ELF-1 (cell line): Measurements from ENCODE around the gene SHANK3.
"Not testable (repeated sequence)": the region's sequence is repeated elsewhere in the genome, so short reads cannot be mapped to it uniquely, and the experiment has no call there.

Source experiments
- DNase-seq: peaks from one replicate; pipeline ENCODE4 v3.0.0-alpha.2; 2016; ENCODE audit warnings: low read depth, low spot score

Gene SHANK3

GRCh38 chr22:50672471-50673230, at the start of gene SHANK3:
TSS of gene SHANK3 (plus strand) at chr22:50672823.
- DNase-seq, result no peak

DNA sequence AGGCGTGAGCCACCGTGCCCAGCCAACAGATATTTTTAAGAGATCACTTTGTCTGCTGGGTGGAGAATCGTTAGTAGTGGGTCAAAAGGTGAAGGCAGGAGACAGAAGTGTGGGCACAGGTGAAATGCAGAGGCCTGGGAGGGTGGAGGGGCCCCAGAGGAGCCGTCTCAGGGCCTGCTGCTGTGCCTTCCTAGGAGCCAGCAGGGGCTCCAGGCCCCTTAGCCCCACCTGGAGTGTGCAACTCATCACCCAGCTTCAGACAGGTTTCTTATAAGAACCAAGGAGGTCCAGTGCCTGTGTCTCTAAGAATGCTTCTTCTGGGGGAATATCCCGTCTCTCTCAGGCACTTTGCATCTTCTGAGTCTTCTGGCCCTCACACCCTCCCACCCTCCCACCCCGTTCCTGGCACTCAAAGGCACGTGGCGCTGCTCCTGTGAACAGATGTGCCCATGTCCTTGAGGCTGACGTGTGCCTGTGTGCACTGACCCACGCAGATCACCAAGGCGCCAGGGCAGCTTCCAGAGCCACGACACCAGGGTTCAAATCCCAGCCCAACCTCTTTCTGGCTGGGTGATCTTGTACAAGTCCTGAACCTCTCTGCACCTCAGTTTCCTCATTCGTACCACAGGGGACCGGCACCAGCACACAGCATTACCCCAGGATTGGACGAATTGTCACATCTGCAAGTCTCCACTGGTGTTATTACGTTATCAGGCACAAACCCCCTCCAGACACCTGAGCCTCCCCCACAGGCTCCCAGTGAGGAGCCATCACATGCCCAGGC, 48.1 kb upstream of the SHANK3 start:
- no peak for DNase-seq

- no peak for DNase-seq
Observed at GRCh38 chr22:50625131-50625567, 47.5 kb upstream of the SHANK3 start.

GRCh38 chr22:50625568-50626313, 46.9 kb upstream of the SHANK3 start:
- DNase-seq, result no peak

- no peak for DNase-seq
Observed at GRCh38 chr22:50626314-50626849, 46.2 kb upstream of the SHANK3 start.

DNA sequence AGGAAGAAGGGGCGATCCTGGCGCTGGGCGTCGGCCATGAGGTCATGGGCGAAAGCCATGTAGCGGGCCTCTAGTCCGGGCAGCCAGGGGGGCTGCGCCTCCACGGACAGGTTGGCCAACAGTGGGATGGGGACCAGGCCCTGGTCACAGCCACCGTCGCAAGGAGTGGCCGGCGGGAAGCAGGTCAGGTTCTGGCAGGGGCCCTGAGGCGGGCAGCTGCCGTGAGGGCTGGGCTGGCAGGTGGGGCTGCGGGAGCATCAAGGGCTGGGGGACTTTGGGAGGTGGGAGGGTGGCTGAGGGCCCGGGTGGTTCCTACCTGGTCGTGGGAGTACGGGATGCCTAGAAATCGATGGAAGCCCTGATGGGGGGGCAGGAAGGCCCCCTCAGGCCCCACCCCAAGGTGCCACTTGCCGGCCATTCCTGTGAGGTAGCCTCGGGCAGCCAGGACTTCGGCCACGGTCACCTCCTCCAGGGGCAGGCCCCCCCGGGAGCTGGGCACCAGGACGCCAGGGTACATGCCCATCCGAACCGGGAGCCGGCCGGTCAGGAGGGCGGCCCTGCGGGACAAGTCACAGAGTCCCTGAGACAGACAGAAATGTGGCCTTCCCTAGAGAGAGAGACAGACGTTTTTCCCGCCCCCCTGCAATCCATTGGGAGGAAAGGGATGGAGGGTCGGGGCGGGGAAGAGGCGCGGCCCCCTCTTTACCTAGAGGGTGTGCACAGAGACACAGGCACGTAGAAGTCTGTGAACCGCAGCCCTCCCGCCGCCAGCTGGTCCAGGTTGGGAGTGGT, 45.6 kb upstream of the SHANK3 start:
- DNase-seq, result no peak

DNA sequence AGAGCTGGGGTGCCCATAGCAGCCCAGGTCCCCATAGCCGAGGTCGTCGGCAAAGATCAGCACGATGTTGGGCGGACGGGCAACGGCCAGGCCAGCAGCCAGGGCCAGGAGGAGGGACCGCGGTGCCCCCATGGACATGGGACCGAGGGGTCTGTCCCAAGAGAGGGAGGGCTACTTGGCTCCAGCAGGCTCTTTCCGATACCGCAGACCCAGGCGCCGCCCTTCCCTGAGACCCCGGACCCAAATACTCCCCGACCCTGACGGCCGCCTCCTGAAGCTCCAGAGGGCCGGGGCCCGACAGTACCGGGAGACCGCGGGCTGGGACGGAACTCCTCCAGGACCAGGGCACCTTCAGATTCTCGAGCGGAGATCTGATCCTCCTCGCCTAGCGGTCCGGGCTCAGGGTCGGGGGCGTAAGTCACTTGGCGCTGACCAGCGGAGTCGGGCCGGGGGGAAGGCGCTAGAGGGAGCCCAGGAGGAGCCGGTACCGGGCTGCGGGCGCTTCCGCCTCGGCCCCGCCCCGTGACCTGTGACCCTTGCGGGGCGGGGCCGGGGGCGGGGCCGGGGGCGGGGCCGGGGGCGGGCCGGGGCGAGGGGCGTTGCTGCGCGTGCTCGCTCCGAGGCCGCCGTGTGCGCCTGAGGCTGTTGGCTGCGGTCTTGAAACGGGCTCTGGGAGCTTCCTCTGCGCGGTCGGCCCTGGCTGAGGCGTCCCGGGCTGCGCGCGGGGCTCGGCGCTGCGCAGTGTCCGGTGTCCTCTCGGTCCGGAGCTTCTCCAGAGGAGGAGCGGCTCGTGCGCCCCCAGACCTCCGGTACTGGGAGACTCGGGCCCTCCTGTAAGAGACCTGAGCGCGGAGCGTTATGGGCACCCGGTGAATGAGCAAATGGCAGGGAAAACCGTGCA, 44.7 kb upstream of the SHANK3 start, which contains the start of gene ARSA:
TSS of gene ARSA (minus strand) at position 511 of the 901 bp plus-strand sequence. CDS start at position 138, 373 bp downstream.
- peak; percentile 86 for DNase-seq

- no peak for DNase-seq
Observed at GRCh38 chr22:50628543-50629134, 44.0 kb upstream of the SHANK3 start.

- no peak for DNase-seq
Observed at GRCh38 chr22:50630376-50630775, 42.2 kb upstream of the SHANK3 start.

- no peak for DNase-seq
Observed at GRCh38 chr22:50633086-50633485, 39.5 kb upstream of the SHANK3 start.

- no peak for DNase-seq
Observed at GRCh38 chr22:50633771-50634170, 38.9 kb upstream of the SHANK3 start.

- DNase-seq, result no peak
Observed at GRCh38 chr22:50635591-50635990, 37.0 kb upstream of the SHANK3 start.

DNA sequence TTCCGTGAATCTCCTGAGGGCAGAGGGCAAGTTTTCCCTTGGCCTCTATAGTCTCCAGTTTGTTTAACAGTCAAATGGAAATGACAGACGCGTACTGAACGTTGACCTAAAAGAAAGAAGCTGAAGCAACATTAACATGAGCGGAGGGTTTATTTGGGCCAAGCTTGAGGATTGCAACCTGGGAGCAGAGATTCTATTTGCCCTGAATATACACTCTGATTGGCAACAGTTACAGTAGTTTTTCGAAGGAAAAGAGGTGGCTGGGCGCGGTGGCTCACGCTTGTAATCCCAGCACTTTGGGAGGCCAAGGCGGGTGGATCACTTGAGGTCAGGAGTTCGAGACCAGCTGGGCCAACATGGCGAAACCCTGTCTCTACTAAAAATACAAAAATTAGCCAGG, 32.3 kb upstream of the SHANK3 start:
- not testable (repeated sequence) for DNase-seq

DNA sequence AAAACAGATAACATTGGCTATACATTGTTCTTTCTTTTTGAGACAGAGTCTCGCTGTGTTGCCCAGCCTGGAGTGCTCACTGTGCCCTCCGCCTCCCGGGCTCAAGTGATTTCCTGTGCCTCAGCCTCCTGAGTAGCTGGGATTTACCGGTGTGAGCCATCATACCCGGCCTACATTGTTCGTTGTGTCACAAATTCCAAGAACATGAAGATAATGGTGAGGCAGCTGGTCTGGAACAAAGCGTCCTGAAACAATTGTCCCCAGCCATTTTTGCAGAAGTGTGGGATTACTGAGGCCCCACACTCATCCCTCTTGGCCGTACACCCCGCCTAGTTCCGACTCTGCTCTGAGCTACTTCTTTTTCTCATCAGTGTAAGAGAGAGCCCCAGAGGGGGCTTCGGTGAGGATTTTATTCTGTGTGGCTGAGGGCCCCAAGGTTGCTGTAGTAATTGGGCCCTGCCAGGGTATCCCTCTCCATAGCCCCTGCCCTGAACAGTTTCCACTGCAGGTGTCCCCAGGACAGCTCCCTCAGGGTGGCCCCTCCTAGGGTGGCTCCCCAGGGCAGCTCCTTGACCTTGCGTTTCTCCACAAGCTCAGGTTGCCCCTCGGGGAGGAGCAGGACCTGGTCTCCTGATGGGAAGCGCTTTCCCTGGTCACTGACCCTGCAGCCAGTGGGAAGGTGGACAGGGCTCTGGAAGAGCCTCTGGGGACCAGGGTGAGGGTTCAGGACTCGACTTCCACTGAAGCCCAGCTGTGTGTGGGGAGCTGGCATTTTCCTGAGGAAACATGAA, 31.6 kb upstream of the SHANK3 start:
- DNase-seq, result no peak

DNA sequence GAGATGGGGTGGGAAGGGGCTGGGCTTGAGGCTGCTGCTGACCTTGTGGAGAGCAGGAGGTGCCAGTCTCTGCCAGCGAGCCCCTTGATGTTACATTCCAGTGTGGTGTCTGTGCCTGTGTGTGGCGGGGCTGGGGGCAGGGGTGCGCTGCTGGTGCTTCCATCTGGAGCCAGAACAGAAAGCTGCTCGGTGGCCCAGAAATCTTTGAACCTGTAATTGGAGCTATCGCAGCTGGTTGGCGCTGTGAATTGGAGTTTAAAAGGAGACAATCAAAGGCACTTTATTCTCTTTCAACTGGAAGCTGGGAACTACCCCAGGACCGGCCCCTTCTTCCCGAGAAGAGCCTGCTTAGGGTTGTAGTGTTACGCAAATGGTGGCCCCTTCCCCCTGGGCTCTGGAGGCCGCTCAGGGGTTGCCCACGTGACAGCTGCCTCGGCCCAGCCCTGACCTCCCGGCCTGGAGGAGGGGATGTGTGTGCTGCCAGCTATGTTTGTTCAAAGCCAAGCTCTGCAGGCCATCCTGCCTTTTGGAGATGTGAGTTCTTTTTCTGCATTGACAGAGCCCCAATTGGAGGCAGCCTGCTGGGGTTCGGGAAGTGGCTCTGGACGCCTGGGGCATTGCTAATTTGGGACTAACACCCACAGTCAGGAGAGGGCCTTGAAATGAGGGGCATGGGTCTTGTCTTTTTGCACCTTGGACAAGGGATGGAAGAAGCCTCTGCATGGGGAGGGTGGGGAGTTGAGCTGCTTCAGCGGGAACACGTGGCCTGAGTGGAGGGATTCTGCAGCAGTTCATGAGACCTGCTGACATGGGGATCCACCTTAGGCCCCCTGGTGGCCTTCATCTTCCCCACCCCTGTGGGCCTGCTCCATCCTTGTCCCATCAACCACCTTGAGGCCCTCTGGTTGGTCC, 30.7 kb upstream of the SHANK3 start:
- DNase-seq, result peak; percentile 89

DNA sequence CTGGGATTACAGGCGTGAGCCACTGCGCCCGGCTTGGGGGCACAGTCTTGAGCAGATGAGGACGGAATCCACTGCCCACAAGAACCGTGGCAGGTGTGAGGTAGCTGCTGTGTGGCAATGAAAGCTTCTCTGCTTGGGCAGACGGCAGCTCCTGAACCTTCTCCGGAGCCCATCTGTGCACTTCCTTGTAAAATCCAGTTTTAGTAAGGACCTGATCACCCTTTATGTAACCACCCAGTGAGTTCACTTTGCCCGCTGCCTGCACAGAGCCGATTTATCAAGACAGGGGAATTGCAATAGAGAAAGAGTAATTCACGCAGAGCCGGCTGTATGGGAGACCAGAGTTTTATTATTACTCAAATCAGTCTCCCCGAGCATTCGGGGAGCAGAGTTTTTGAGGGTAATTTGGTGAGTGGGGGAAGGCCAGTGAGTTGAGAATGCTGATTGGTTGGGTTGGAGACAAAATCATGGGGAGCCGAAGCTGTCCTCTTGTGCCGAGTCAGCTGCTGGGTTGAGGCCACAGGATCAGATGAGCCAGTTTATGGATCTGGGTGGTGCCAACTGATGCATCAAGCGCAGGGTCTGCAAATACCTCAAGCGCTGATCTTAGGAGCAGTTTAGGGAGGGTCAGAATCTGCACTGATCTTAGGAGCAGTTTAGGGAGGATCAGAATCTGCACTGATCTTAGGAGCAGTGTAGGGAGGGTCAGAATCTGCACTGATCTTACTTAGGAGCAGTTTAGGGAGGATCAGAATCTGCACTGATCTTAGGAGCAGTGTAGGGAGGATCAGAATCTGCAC, 29.4 kb upstream of the SHANK3 start:
- not testable (repeated sequence) for DNase-seq

DNA sequence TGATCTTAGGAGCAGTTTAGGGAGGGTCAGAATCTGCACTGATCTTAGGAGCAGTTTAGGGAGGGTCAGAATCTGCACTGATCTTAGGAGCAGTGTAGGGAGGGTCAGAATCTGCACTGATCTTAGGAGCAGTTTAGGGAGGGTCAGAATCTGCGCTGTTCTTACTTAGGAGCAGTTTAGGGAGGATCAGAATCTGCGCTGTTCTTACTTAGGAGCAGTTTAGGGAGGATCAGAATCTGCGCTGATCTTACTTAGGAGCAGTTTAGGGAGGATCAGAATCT, 28.9 kb upstream of the SHANK3 start:
- DNase-seq, result not testable (repeated sequence)
